HL-60 (cell line): ENCODE measurements around the gene SLC17A4.

Experiments used
- DNase-seq, 2 experiments: peaks; one replicate each; pipeline ENCODE4 v3.0.0-alpha.2; 2010 to 2020; ENCODE audit warnings: low read depth in 1 of 2, low spot score in 1 of 2
- H3K27ac ChIP-seq: fragments of 250-450 bp; sonication (Bioruptor Pico); replicated peaks from 2 replicates; pipeline ENCODE4 v1.5.1; 2020; ENCODE audit warnings: mild to moderate bottlenecking, moderate library complexity
- H3K27me3 ChIP-seq: fragments of 250-450 bp; sonication (Bioruptor Pico); 2 replicates; pipeline ENCODE4 v1.5.1; 2021; ENCODE audit warnings: mild to moderate bottlenecking, moderate library complexity; ENCODE audit not compliant: insufficient read depth, poor library complexity, severe bottlenecking
- H3K4me3 ChIP-seq: replicated peaks from 2 replicates; pipeline ENCODE4 v1.5.1; 2011; ENCODE audit warnings: mild to moderate bottlenecking, control low read depth, low read length; ENCODE audit not compliant: insufficient read depth
- GABPA ChIP-seq: IDR thresholded peaks from 2 replicates; pipeline ENCODE4 v1.6.1; 2012; ENCODE audit warnings: low read depth
- POLR2AphosphoS5 ChIP-seq: IDR thresholded peaks from 2 replicates; pipeline ENCODE4 v1.6.1; 2012; ENCODE audit warnings: low read depth
- REST ChIP-seq: IDR thresholded peaks from 2 replicates; pipeline ENCODE4 v1.6.1; 2012; ENCODE audit warnings: low read depth; ENCODE audit not compliant: insufficient replicate concordance
- SPI1 ChIP-seq: IDR thresholded peaks from 2 replicates; pipeline ENCODE4 v1.6.1; 2012; ENCODE audit warnings: low read depth, mild to moderate bottlenecking, borderline replicate concordance
- TF ChIP-seq, protein P1 (sequence below): IDR thresholded peaks from one replicate; pipeline ENCODE4 v1.5.1; 2011; ENCODE audit warnings: low read length, control low read depth, inconsistent platforms; ENCODE audit not compliant: insufficient read depth

Gene SLC17A4

GRCh38 chr6:25792016-25792415 lies 37.5 kb downstream of the SLC17A4 start:
- DNase-seq: no peak
- TF ChIP-seq GABPA (no peak), REST (no peak), SPI1 (no peak), POLR2AphosphoS5 (no peak)
- TF ChIP-seq, protein P1, sequence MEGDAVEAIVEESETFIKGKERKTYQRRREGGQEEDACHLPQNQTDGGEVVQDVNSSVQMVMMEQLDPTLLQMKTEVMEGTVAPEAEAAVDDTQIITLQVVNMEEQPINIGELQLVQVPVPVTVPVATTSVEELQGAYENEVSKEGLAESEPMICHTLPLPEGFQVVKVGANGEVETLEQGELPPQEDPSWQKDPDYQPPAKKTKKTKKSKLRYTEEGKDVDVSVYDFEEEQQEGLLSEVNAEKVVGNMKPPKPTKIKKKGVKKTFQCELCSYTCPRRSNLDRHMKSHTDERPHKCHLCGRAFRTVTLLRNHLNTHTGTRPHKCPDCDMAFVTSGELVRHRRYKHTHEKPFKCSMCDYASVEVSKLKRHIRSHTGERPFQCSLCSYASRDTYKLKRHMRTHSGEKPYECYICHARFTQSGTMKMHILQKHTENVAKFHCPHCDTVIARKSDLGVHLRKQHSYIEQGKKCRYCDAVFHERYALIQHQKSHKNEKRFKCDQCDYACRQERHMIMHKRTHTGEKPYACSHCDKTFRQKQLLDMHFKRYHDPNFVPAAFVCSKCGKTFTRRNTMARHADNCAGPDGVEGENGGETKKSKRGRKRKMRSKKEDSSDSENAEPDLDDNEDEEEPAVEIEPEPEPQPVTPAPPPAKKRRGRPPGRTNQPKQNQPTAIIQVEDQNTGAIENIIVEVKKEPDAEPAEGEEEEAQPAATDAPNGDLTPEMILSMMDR: no peak
- Histone ChIP-seq H3K27ac (no peak overlapping the region), H3K27me3 (no peaks in the 10 kb centered on the region), H3K4me3 (no peak overlapping the region)

GRCh38 chr6:25793970-25794369 lies 39.4 kb downstream of the SLC17A4 start:
- no peaks in the 10 kb centered on the region for H3K27me3 ChIP-seq
- no peak overlapping the region for H3K4me3 ChIP-seq
- no peak overlapping the region for H3K27ac ChIP-seq
- TF ChIP-seq REST (no peak), POLR2AphosphoS5 (no peak), GABPA (no peak), SPI1 (no peak)
- TF ChIP-seq, protein P1: no peak
- DNase-seq: no peak

GRCh38 chr6:25794784-25795183 lies 40.2 kb downstream of the SLC17A4 start:
- TF ChIP-seq REST: no peak
- Histone ChIP-seq H3K27ac (no peak overlapping the region), H3K27me3 (no peaks in the 10 kb centered on the region), H3K4me3 (no peak overlapping the region)
- DNase-seq: no peak

- TF ChIP-seq GABPA (no peak), POLR2AphosphoS5 (no peak), REST (no peak), SPI1 (no peak)
- TF ChIP-seq, protein P1: no peak
- Histone ChIP-seq H3K27ac (no peak overlapping the region), H3K27me3 (peaks cover 3% of the 10 kb centered on the region), H3K4me3 (no peak overlapping the region)
- DNase-seq: no peak
These were observed 46.9 kb downstream of the SLC17A4 start for GRCh38 chr6:25801436-25801835.
